OCI-LY1 (cell line): ENCODE data around the gene MARK3.

ENCODE experiments used
- H2AFZ ChIP-seq: fragments of 200-600 bp; sonication (generic), shearing (Covaris generic); 2 replicates; pipeline ENCODE4 v1.6.0; 2014; ENCODE audit warnings: antibody characterized with exemption, mild to moderate bottlenecking, low read length
- H3F3A ChIP-seq: fragments of 200-600 bp; sonication (generic), shearing (Covaris generic); 2 replicates; pipeline ENCODE4 v1.6.0; 2014; ENCODE audit warnings: mild to moderate bottlenecking, antibody characterized with exemption, low read length, moderate library complexity; ENCODE audit not compliant: insufficient read depth
- H3K27ac ChIP-seq: fragments of 200-600 bp; sonication (generic); 2 replicates; pipeline ENCODE4 v1.5.1; 2014; ENCODE audit warnings: low read length, mixed run types, mild to moderate bottlenecking, low read depth; ENCODE audit not compliant: poor library complexity, severe bottlenecking
- H3K27me3 ChIP-seq: fragments of 200-600 bp; sonication (generic); 2 replicates; pipeline ENCODE4 v1.6.0; 2014; ENCODE audit warnings: antibody characterized with exemption, mild to moderate bottlenecking, low read length, moderate library complexity; ENCODE audit not compliant: insufficient read depth
- H3K36me3 ChIP-seq: fragments of 200-600 bp; sonication (generic); 2 replicates; pipeline ENCODE4 v1.6.1; 2014; ENCODE audit warnings: mild to moderate bottlenecking, antibody characterized with exemption, low read length, moderate library complexity, mixed read lengths; ENCODE audit not compliant: insufficient read depth
- H3K4me1 ChIP-seq: fragments of 200-600 bp; sonication (generic); 2 replicates; pipeline ENCODE4 v1.5.1; 2014; ENCODE audit warnings: mild to moderate bottlenecking, low read length, moderate library complexity; ENCODE audit not compliant: insufficient read depth, severe bottlenecking
- H3K4me2 ChIP-seq: fragments of 200-600 bp; sonication (generic), shearing (Covaris generic); 2 replicates; pipeline ENCODE4 v1.6.1; 2014; ENCODE audit warnings: low read length
- H3K4me3 ChIP-seq: fragments of 200-600 bp; sonication (generic); 2 replicates; pipeline ENCODE4 v1.5.1; 2014; ENCODE audit warnings: low read length, low read depth, mild to moderate bottlenecking, mixed read lengths; ENCODE audit not compliant: poor library complexity, severe bottlenecking
- H3K79me2 ChIP-seq: fragments of 200-600 bp; shearing (Covaris generic); 2 replicates; pipeline ENCODE4 v1.6.1; 2016; ENCODE audit warnings: mixed run types, low read length, mixed read lengths; ENCODE audit not compliant: insufficient read depth
- H3K9ac ChIP-seq: fragments of 200-600 bp; sonication (generic), shearing (Covaris generic); 2 replicates; pipeline ENCODE4 v1.6.1; 2014; ENCODE audit warnings: mild to moderate bottlenecking, low read length, mixed read lengths
- H3K9me2 ChIP-seq: fragments of 200-600 bp; sonication (generic), shearing (Covaris generic); 2 replicates; pipeline ENCODE4 v1.6.1; 2014; ENCODE audit warnings: low read depth, mild to moderate bottlenecking, low read length, mixed read lengths
- H3K9me3 ChIP-seq: fragments of 200-600 bp; shearing (Covaris generic); 2 replicates; pipeline ENCODE4 v1.6.1; 2014; ENCODE audit warnings: low read length, mixed read lengths
- H4K20me1 ChIP-seq: fragments of 200-600 bp; sonication (generic), shearing (Covaris generic); 2 replicates; pipeline ENCODE4 v1.6.0; 2016; ENCODE audit warnings: mild to moderate bottlenecking, low read length; ENCODE audit not compliant: insufficient read depth
- EZH2 ChIP-seq: fragments of 200-600 bp; sonication (generic), shearing (Covaris generic); IDR thresholded peaks from 2 replicates; pipeline ENCODE4 v1.8.0; 2017; ENCODE audit warnings: borderline replicate concordance, mixed run types, mild to moderate bottlenecking, antibody characterized with exemption, low read length, moderate library complexity, mixed read lengths
- TF ChIP-seq, protein P1 (sequence below): fragments of 200-600 bp; sonication (generic), shearing (Covaris generic); IDR thresholded peaks from 2 replicates; pipeline ENCODE4 v1.5.1; 2017; ENCODE audit warnings: mild to moderate bottlenecking, antibody characterized with exemption, low read length, moderate library complexity, mixed read lengths

MARK3 gene

DNA sequence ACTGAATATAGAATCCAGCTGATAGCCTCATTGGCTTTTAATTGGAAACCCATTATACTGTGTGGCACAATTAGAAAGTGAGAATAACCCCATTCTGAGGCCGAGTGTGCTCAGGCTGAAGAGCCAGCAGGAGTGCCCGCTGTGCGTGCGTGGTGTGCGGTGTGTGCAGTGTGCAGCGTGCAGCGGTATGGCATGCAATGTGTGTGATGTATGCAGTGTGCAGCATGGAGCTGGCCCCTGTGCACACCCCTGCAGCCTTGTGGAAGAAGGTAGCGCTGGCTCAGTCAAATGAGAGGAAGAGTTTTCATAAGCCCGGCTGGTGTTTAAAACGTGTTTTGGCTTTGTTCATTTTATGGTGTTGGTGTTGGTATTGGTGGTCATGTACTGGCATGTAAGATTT is 114.5 kb downstream of the MARK3 start:
- Histone ChIP-seq H3K9me3 (no peaks in the 10 kb centered on the region), H3K4me3 (no peak overlapping the region), H3K36me3 (peaks cover 73% of the 10 kb centered on the region), H3K4me1 (no peaks in the 10 kb centered on the region), H3K9ac (no peak overlapping the region), H3K27ac (no peak overlapping the region), H3K9me2 (no peaks in the 10 kb centered on the region), H3K79me2 (no peaks in the 10 kb centered on the region), H4K20me1 (no peaks in the 10 kb centered on the region), H2AFZ (no peak overlapping the region), H3K4me2 (no peak overlapping the region), H3K27me3 (no peaks in the 10 kb centered on the region), H3F3A (peaks cover 7% of the 10 kb centered on the region)
- no peak for TF ChIP-seq EZH2
- TF ChIP-seq, protein P1, sequence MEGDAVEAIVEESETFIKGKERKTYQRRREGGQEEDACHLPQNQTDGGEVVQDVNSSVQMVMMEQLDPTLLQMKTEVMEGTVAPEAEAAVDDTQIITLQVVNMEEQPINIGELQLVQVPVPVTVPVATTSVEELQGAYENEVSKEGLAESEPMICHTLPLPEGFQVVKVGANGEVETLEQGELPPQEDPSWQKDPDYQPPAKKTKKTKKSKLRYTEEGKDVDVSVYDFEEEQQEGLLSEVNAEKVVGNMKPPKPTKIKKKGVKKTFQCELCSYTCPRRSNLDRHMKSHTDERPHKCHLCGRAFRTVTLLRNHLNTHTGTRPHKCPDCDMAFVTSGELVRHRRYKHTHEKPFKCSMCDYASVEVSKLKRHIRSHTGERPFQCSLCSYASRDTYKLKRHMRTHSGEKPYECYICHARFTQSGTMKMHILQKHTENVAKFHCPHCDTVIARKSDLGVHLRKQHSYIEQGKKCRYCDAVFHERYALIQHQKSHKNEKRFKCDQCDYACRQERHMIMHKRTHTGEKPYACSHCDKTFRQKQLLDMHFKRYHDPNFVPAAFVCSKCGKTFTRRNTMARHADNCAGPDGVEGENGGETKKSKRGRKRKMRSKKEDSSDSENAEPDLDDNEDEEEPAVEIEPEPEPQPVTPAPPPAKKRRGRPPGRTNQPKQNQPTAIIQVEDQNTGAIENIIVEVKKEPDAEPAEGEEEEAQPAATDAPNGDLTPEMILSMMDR = no peak

- Histone ChIP-seq H3K79me2 (no peaks in the 10 kb centered on the region), H3K9me3 (no peaks in the 10 kb centered on the region), H2AFZ (no peak overlapping the region), H3F3A (peaks cover 7% of the 10 kb centered on the region), H4K20me1 (no peaks in the 10 kb centered on the region), H3K27ac (no peak overlapping the region), H3K4me3 (no peak overlapping the region), H3K27me3 (no peaks in the 10 kb centered on the region), H3K9ac (no peak overlapping the region), H3K4me2 (no peak overlapping the region), H3K4me1 (no peaks in the 10 kb centered on the region), H3K9me2 (no peaks in the 10 kb centered on the region), H3K36me3 (peaks cover 72% of the 10 kb centered on the region)
- TF ChIP-seq, protein P1 = peak; percentile 99
- no peak for TF ChIP-seq EZH2
Measured at GRCh38 chr14:103500148-103500990, 115.2 kb downstream of the MARK3 start.

DNA sequence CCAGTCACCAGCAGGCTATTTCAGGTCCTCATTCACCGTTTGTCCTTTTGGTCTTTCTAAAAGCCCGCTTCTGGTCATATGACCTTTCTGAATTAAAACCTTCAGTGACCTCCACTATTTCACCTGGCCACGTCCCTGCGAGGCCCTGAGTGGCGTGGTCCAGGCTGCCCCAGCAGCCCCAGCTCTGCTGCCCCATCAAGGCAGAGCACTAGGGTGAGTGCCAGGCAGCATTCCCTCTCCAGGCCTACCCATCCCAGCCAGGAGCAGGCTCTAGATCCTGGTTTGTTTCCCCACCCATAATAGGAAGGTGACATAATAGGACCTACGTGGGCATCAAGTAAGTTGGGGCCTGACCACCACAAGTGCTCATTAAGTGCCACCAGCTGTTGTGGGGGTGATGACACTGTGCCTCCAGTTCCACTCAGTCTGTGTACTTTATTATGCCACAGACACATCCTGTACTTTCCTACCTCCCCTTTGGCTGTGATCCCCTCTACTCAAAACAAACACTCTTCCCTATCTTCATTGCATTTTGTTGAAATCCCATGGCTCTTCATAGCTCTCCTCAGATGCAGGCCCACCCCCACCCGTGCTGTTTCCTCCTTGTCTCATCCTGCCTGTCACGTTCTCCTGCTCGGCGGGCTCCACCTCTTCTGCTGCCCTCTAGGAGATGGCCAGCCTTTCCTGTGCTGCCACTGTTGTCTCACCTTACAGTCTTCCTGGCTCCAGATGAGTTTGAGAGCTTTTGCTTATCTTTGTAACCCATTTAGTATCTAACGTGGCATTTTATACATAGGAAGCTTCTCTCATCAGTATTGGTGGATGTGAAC is 116.0 kb downstream of the MARK3 start:
- Histone ChIP-seq H3K27ac (no peak overlapping the region), H3K9me2 (no peaks in the 10 kb centered on the region), H3F3A (peaks cover 7% of the 10 kb centered on the region), H3K4me1 (no peaks in the 10 kb centered on the region), H3K4me2 (no peak overlapping the region), H3K9ac (no peak overlapping the region), H4K20me1 (no peaks in the 10 kb centered on the region), H3K79me2 (no peaks in the 10 kb centered on the region), H2AFZ (no peak overlapping the region), H3K4me3 (no peak overlapping the region), H3K9me3 (no peaks in the 10 kb centered on the region), H3K36me3 (peaks cover 64% of the 10 kb centered on the region), H3K27me3 (no peaks in the 10 kb centered on the region)
- no peak for TF ChIP-seq EZH2
- TF ChIP-seq, protein P1 = no peak
